HepG2 (cell line): ENCODE results near the gene SAP25. TPM values are rescaled to one million over a fixed set of nuclear protein-coding genes. Genes with fewer than 3 reads are reported as not detected.
A peak's percentile ranks its signal among the peaks of the same experiment; 100 is the strongest.

Experiments
- HNF1A ChIP-seq, 2 experiments: sonication (generic) in 1 of 2; formaldehyde crosslinking in 1 of 2; IDR thresholded peaks; 2 replicates each; pipeline versions ENCODE4 v1.4.0 to v1.6.1; 2016 to 2020; ENCODE audit warnings: borderline replicate concordance in 1 of 2, low read depth in 1 of 2, mild to moderate bottlenecking in 1 of 2, missing genetic modification reagents in 1 of 2
- MIER2 ChIP-seq: IDR thresholded peaks from 2 replicates; pipeline ENCODE4 v1.6.1; 2016; ENCODE audit warnings: missing biosample characterization, missing genetic modification reagents
- NFKB2 ChIP-seq: sonication (generic); formaldehyde crosslinking; IDR thresholded peaks from 2 replicates; pipeline ENCODE4 v1.4.0; 2020; ENCODE audit warnings: missing genetic modification reagents, borderline replicate concordance
- SRSF9 ChIP-seq: fragments of 200-400 bp; formaldehyde crosslinking; IDR thresholded peaks from 2 replicates; pipeline ENCODE4 v1.6.1; 2018; ENCODE audit warnings: borderline replicate concordance, mild to moderate bottlenecking, low read depth, low read length; ENCODE audit not compliant: insufficient read depth, poor library complexity, severe bottlenecking
- ZGPAT ChIP-seq: IDR thresholded peaks from 2 replicates; pipeline ENCODE4 v1.6.1; 2016; ENCODE audit warnings: mild to moderate bottlenecking
- ZNF441 ChIP-seq: sonication (generic); formaldehyde crosslinking; IDR thresholded peaks from 2 replicates; pipeline ENCODE4 v1.7.0; 2021; ENCODE audit warnings: missing genetic modification reagents, borderline replicate concordance
- ZNF460 ChIP-seq: sonication (generic); formaldehyde crosslinking; IDR thresholded peaks from 2 replicates; pipeline ENCODE4 v1.5.1; 2020; ENCODE audit warnings: missing genetic modification reagents, mild to moderate bottlenecking, borderline replicate concordance
- polyA plus RNA-seq, 8 experiments: library from polyadenylated mRNA; depleted of rRNA in 3 of 8; stranded (reverse) in 7 of 8; unstranded in 1 of 8; fragments of >200 nt; fragmentation: Illumina TruSeq in 4 of 8; extraction: Trizol in 4 of 8; gene quantifications; 2 replicates each; pipeline versions ENCODE4 v1.2.1 to v1.2.3, GENCODE V29; 2011 to 2016; ENCODE audit warnings: low read depth in 4 of 8, missing spikeins in 1 of 8, mixed read lengths in 1 of 8; ENCODE audit not compliant: insufficient read depth in 1 of 8
- total RNA-seq, 5 experiments: library from RNA; depleted of rRNA; stranded (reverse); fragments of >200 nt; fragmentation: Illumina TruSeq; extraction: Trizol; gene quantifications; 2 replicates each; pipeline ENCODE4 v1.2.3, GENCODE V29; 2016; ENCODE audit warnings: low read depth in 1 of 5
- TF ChIP-seq, protein P1 (sequence below), 2 experiments: sonication (generic) in 1 of 2; formaldehyde crosslinking in 1 of 2; IDR thresholded peaks; 2 replicates each; pipeline versions ENCODE4 v1.5.1 to v1.6.1; 2011 to 2020; ENCODE audit warnings: borderline replicate concordance in 1 of 2, low read depth in 1 of 2, low read length in 1 of 2, mild to moderate bottlenecking in 1 of 2, missing genetic modification reagents in 1 of 2, moderate library complexity in 1 of 2
- TF ChIP-seq, protein P2 (sequence below): sonication (generic); formaldehyde crosslinking; conservative IDR thresholded peaks from 2 replicates; pipeline ENCODE4 v1.4.0; 2020; ENCODE audit warnings: mild to moderate bottlenecking, missing genetic modification reagents, moderate library complexity
- TF ChIP-seq, protein P3 (sequence below): sonication (generic); formaldehyde crosslinking; IDR thresholded peaks from 2 replicates; pipeline ENCODE4 v1.4.0; 2020; ENCODE audit warnings: missing genetic modification reagents

SAP25 gene
- total and polyA plus RNA-seq, 2 of the 13 experiments (the other 11 are each of a cell fraction or from before 2014, with no cell fraction given) = 0.15 to 0.20 TPM

- TF ChIP-seq, protein P1, sequence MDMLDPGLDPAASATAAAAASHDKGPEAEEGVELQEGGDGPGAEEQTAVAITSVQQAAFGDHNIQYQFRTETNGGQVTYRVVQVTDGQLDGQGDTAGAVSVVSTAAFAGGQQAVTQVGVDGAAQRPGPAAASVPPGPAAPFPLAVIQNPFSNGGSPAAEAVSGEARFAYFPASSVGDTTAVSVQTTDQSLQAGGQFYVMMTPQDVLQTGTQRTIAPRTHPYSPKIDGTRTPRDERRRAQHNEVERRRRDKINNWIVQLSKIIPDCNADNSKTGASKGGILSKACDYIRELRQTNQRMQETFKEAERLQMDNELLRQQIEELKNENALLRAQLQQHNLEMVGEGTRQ (IDR thresholded peaks at IDR 0.05; ENCODE audit: low read depth, low read length) = peak; percentile 14; the same call in 1 of the 2 replicates
- TF ChIP-seq, protein P1 (CRISPR knock-in tag; IDR thresholded peaks at IDR 0.05; ENCODE audit: borderline replicate concordance) = no peak
- TF ChIP-seq ZNF460 (CRISPR knock-in tag) (peak; percentile 43; the same call in 1 of the 2 replicates), ZNF441 (peak; percentile 29; the same call in 1 of the 2 replicates), SRSF9 (no peak), ZGPAT (peak; percentile 95), MIER2 (CRISPR knock-in tag) (no peak), HNF1A (IDR thresholded peaks at IDR 0.05; ENCODE audit: low read depth) (no peak), HNF1A (CRISPR knock-in tag; IDR thresholded peaks at IDR 0.05; ENCODE audit: borderline replicate concordance) (peak; percentile 69; the same call in 1 of the 2 replicates), NFKB2 (CRISPR knock-in tag) (0 out of 2 replicates have a peak, but pooled peaks have one; percentile 11)
- TF ChIP-seq, protein P2, sequence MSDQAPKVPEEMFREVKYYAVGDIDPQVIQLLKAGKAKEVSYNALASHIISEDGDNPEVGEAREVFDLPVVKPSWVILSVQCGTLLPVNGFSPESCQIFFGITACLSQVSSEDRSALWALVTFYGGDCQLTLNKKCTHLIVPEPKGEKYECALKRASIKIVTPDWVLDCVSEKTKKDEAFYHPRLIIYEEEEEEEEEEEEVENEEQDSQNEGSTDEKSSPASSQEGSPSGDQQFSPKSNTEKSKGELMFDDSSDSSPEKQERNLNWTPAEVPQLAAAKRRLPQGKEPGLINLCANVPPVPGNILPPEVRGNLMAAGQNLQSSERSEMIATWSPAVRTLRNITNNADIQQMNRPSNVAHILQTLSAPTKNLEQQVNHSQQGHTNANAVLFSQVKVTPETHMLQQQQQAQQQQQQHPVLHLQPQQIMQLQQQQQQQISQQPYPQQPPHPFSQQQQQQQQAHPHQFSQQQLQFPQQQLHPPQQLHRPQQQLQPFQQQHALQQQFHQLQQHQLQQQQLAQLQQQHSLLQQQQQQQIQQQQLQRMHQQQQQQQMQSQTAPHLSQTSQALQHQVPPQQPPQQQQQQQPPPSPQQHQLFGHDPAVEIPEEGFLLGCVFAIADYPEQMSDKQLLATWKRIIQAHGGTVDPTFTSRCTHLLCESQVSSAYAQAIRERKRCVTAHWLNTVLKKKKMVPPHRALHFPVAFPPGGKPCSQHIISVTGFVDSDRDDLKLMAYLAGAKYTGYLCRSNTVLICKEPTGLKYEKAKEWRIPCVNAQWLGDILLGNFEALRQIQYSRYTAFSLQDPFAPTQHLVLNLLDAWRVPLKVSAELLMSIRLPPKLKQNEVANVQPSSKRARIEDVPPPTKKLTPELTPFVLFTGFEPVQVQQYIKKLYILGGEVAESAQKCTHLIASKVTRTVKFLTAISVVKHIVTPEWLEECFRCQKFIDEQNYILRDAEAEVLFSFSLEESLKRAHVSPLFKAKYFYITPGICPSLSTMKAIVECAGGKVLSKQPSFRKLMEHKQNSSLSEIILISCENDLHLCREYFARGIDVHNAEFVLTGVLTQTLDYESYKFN (CRISPR knock-in tag) = peak; percentile 54
- TF ChIP-seq, protein P3, sequence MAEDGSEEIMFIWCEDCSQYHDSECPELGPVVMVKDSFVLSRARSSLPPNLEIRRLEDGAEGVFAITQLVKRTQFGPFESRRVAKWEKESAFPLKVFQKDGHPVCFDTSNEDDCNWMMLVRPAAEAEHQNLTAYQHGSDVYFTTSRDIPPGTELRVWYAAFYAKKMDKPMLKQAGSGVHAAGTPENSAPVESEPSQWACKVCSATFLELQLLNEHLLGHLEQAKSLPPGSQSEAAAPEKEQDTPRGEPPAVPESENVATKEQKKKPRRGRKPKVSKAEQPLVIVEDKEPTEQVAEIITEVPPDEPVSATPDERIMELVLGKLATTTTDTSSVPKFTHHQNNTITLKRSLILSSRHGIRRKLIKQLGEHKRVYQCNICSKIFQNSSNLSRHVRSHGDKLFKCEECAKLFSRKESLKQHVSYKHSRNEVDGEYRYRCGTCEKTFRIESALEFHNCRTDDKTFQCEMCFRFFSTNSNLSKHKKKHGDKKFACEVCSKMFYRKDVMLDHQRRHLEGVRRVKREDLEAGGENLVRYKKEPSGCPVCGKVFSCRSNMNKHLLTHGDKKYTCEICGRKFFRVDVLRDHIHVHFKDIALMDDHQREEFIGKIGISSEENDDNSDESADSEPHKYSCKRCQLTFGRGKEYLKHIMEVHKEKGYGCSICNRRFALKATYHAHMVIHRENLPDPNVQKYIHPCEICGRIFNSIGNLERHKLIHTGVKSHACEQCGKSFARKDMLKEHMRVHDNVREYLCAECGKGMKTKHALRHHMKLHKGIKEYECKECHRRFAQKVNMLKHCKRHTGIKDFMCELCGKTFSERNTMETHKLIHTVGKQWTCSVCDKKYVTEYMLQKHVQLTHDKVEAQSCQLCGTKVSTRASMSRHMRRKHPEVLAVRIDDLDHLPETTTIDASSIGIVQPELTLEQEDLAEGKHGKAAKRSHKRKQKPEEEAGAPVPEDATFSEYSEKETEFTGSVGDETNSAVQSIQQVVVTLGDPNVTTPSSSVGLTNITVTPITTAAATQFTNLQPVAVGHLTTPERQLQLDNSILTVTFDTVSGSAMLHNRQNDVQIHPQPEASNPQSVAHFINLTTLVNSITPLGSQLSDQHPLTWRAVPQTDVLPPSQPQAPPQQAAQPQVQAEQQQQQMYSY (CRISPR knock-in tag) = no peak
Observed at GRCh38 chr7:100585511-100586265, 12.0 kb upstream of the SAP25 start, which contains the start of gene LRCH4 (continued).
